ENCODE results near the gene MYO9B.

Gene MYO9B

DNA sequence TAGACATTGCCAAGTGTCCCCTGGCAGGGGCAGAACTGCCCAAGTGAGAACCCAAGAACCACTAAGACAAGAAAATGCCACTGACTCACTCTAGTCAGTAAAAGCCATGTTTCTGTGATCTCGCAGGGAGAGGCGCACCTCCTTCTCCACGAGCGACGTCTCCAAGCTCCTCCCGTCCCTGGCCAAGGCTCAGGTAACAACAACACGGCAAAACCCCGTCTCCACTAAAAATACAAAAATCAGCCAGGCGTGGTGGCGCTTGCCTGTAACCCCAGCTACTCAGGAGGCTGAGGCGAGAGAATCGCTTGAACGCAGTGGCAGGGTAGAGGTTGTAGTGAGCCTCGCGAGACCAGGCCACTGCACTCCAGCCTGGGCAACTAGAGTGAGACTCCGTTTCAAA, 122.1 kb downstream of the MYO9B start:
- peaks cover 8% of the 10 kb centered on the region for H4K20me1 ChIP-seq (ENCODE audit: insufficient read depth, low read length)
- no peak overlapping the region for H2AFZ ChIP-seq (ENCODE audit: low read depth, low read length)
- ATAC-seq (ENCODE audit: insufficient read depth, low read depth) (no peak), DNase-seq (no peak)
- peaks cover 82% of the 10 kb centered on the region for H3K36me3 ChIP-seq (ENCODE audit: insufficient read depth, low read length)
- H3K79me2 ChIP-seq (ENCODE audit: insufficient read depth, low read length) = no peaks in the 10 kb centered on the region
- no peak overlapping the region for H3K4me3 ChIP-seq (ENCODE audit: low read depth in 1 of 2, low read length in 2 of 2)
- H3K4me1 ChIP-seq (ENCODE audit: insufficient read depth, low read length) = no peaks in the 10 kb centered on the region
- H3K27ac ChIP-seq (ENCODE audit: low read length) = no peak overlapping the region
- H3K4me2 ChIP-seq (ENCODE audit: insufficient read depth, low read length) = no peak overlapping the region
- no peak for TF ChIP-seq EZH2 (IDR thresholded peaks at IDR 0.05; ENCODE audit: borderline replicate concordance, low read depth, low read length, severe bottlenecking)
- TF ChIP-seq CTCF (IDR thresholded peaks at IDR 0.05; ENCODE audit: borderline replicate concordance, extremely low read depth, low read length, poor library complexity, severe bottlenecking) = no peak
- H3K9me3 ChIP-seq (ENCODE audit: insufficient read depth, low read length, severe bottlenecking) = no peaks in the 10 kb centered on the region
- H3K9ac ChIP-seq (ENCODE audit: low read depth, low read length) = no peak overlapping the region
- no peaks in the 10 kb centered on the region for H3K27me3 ChIP-seq (ENCODE audit: insufficient read depth, low read length, poor library complexity)

DNA sequence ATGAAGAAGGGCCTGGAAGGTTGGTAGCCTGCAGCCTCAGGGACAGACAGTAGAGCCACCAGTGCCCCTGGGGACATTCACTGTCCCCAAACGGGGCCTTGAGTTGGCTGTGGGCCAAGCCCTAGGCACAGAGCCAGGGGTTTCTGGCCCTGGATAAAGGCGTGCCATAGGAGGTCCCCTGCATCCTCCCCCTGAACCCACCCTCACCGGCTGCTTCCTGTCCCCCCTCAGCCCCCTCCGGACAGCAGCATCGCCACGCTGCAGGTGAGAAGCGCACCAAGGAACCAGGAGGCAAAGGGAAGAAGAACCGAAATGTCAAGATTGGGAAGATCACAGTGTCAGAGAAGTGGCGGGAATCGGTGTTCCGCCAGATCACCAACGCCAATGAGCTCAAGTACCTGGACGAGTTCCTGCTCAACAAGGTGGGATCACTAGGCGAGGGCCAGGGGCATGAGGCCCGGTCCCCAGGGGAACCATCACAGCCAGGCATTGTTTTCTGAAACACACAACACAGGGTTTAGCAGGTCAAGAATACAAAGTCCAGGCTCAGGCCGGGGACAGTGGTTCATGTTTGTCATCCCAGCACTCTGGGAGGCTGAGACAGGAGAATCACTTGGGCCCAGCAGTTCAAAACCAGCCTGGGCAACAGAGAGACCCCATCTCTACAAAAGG, 125.0 kb downstream of the MYO9B start:
- peaks cover 82% of the 10 kb centered on the region for H3K36me3 ChIP-seq (ENCODE audit: insufficient read depth, low read length)
- no peak overlapping the region for H3K9ac ChIP-seq (ENCODE audit: low read depth, low read length)

GRCh38 chr19:17202249-17202648, 126.7 kb downstream of the MYO9B start:
- Histone ChIP-seq H3K9ac (ENCODE audit: low read depth, low read length) (no peak overlapping the region), H2AFZ (ENCODE audit: low read depth, low read length) (no peak overlapping the region), H3K27ac (ENCODE audit: low read length) (no peak overlapping the region), H3K4me1 (ENCODE audit: insufficient read depth, low read length) (no peaks in the 10 kb centered on the region), H3K27me3 (ENCODE audit: insufficient read depth, low read length, poor library complexity) (no peaks in the 10 kb centered on the region), H3K4me2 (ENCODE audit: insufficient read depth, low read length) (no peak overlapping the region), H3K36me3 (ENCODE audit: insufficient read depth, low read length) (peaks cover 91% of the 10 kb centered on the region), H3K79me2 (ENCODE audit: insufficient read depth, low read length) (no peaks in the 10 kb centered on the region), H3K4me3 (ENCODE audit: low read depth in 1 of 2, low read length in 2 of 2) (no peak overlapping the region), H4K20me1 (ENCODE audit: insufficient read depth, low read length) (peaks cover 8% of the 10 kb centered on the region), H3K9me3 (ENCODE audit: insufficient read depth, low read length, severe bottlenecking) (no peaks in the 10 kb centered on the region)
- DNase-seq = no peak
- ATAC-seq (ENCODE audit: insufficient read depth, low read depth) = no peak
- TF ChIP-seq CTCF (IDR thresholded peaks at IDR 0.05; ENCODE audit: borderline replicate concordance, extremely low read depth, low read length, poor library complexity, severe bottlenecking) (no peak), EZH2 (IDR thresholded peaks at IDR 0.05; ENCODE audit: borderline replicate concordance, low read depth, low read length, severe bottlenecking) (no peak)

More for the DNA sequence above, 125.0 kb downstream of the MYO9B start:
- no peak overlapping the region for H3K4me3 ChIP-seq (ENCODE audit: low read depth in 1 of 2, low read length in 2 of 2)
- ATAC-seq (ENCODE audit: insufficient read depth, low read depth) (no peak), DNase-seq (no peak)
- no peaks in the 10 kb centered on the region for H3K4me1 ChIP-seq (ENCODE audit: insufficient read depth, low read length)
- no peak overlapping the region for H2AFZ ChIP-seq (ENCODE audit: low read depth, low read length)
- peaks cover 8% of the 10 kb centered on the region for H4K20me1 ChIP-seq (ENCODE audit: insufficient read depth, low read length)
- no peaks in the 10 kb centered on the region for H3K9me3 ChIP-seq (ENCODE audit: insufficient read depth, low read length, severe bottlenecking)
- no peaks in the 10 kb centered on the region for H3K27me3 ChIP-seq (ENCODE audit: insufficient read depth, low read length, poor library complexity)
- H3K27ac ChIP-seq (ENCODE audit: low read length) = no peak overlapping the region
- no peak overlapping the region for H3K4me2 ChIP-seq (ENCODE audit: insufficient read depth, low read length)
- H3K79me2 ChIP-seq (ENCODE audit: insufficient read depth, low read length) = no peaks in the 10 kb centered on the region
- TF ChIP-seq EZH2 (IDR thresholded peaks at IDR 0.05; ENCODE audit: borderline replicate concordance, low read depth, low read length, severe bottlenecking) (no peak), CTCF (IDR thresholded peaks at IDR 0.05; ENCODE audit: borderline replicate concordance, extremely low read depth, low read length, poor library complexity, severe bottlenecking) (no peak)

Measured in DND-41 (cell line).